OCI-LY7 (cell line): Measurements from ENCODE around the gene LRRC8D.

Experiments used
- EZH2phosphoT487 ChIP-seq: fragments of 200-600 bp; sonication (generic); IDR thresholded peaks from 2 replicates; pipeline ENCODE4 v1.6.1; 2018; ENCODE audit warnings: low read depth, borderline replicate concordance, mild to moderate bottlenecking, mixed run types, antibody characterized with exemption, low read length, moderate library complexity, mixed read lengths
- TF ChIP-seq, protein P1 (sequence below): fragments of 200-600 bp; sonication (generic); conservative IDR thresholded peaks from 2 replicates; pipeline ENCODE4 v1.5.1; 2014; ENCODE audit warnings: mild to moderate bottlenecking, antibody characterized with exemption, low read length, moderate library complexity, mixed read lengths

DNA sequence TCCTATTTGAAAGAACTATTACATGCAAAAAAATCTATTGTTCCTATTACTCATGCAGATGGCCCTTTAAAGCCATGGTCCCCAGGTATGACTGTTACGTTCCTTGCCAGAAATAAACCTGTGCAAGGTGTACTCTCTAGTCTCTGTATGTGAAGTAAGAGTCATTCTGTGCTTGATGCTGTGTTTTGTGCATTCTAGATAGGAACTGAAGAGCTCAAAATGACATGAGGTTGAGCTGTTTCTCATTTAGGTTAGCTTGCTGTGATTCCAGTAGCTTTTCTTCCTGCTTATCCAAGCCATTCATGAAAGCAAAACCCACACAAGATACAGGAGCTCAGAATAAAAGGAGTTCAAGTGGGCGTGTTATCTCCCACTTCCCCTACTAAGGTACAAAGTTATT, 109.7 kb downstream of the LRRC8D start:
- TF ChIP-seq, protein P1, sequence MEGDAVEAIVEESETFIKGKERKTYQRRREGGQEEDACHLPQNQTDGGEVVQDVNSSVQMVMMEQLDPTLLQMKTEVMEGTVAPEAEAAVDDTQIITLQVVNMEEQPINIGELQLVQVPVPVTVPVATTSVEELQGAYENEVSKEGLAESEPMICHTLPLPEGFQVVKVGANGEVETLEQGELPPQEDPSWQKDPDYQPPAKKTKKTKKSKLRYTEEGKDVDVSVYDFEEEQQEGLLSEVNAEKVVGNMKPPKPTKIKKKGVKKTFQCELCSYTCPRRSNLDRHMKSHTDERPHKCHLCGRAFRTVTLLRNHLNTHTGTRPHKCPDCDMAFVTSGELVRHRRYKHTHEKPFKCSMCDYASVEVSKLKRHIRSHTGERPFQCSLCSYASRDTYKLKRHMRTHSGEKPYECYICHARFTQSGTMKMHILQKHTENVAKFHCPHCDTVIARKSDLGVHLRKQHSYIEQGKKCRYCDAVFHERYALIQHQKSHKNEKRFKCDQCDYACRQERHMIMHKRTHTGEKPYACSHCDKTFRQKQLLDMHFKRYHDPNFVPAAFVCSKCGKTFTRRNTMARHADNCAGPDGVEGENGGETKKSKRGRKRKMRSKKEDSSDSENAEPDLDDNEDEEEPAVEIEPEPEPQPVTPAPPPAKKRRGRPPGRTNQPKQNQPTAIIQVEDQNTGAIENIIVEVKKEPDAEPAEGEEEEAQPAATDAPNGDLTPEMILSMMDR, result no peak
- TF ChIP-seq EZH2phosphoT487, result no peak
